ENCODE data around the gene JMJD8.

Gene JMJD8

DNA sequence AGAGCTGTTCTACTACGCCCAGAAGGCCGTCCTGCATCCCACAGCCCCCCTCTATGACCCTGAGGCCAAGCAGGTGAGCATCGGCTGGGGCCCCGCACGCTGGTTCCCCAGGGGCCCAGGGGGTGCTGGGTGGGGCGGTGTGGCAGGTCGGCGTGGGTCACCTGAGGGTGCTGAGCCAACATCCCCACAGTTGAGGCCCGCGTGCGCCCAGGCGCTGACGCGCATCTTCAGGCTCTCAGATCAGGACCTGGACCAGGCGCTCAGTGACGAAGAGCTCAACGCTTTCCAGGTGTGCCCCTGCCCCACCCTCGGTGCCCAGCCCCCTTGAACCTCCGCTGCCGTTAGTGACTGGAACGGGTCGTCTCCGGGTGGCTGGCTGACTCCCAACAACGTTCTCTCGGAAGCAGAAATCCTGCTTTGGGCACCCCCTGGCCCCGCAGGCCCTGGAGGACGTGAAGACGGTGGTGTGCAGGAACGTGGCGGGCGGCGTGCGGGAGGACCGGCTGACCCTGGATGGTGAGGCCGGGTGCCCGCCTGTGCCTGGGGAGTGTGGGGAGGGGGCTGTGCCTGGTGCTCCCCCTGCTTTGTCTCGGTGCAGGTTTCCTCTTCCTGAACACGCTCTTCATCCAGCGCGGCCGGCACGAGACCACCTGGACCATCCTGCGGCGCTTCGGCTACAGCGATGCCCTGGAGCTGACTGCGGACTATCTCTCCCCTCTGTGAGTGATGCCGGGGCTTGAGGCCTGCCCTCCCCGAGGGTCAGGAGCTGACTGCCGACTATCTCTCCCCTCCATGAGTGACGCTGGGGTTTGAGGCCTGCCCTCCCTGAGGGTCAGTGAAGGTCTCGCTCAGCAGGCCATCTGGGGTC is 13.4 kb downstream of the JMJD8 start:
- Histone ChIP-seq H3K36me3 (ENCODE audit: control insufficient read depth in 1 of 2, insufficient read depth in 2 of 2, low read length in 2 of 2) (peaks cover 4 to 47% of the 10 kb centered on the region in 2 donors), H3K4me1 (ENCODE audit: control insufficient read depth in 1 of 2, insufficient read depth in 2 of 2, low read length in 2 of 2) (peaks cover 3 to 29% of the 10 kb centered on the region in 2 donors), H3K4me3 (ENCODE audit: low read depth in 1 of 2, low read length in 2 of 2) (no peak overlapping the region), H3K27ac (ENCODE audit: low read length) (no peak overlapping the region), H3K9me3 (ENCODE audit: control insufficient read depth in 1 of 2, low read length in 2 of 2) (no peaks in the 10 kb centered on the region), H3K27me3 (ENCODE audit: low read depth, low read length) (no peaks in the 10 kb centered on the region)

DNA sequence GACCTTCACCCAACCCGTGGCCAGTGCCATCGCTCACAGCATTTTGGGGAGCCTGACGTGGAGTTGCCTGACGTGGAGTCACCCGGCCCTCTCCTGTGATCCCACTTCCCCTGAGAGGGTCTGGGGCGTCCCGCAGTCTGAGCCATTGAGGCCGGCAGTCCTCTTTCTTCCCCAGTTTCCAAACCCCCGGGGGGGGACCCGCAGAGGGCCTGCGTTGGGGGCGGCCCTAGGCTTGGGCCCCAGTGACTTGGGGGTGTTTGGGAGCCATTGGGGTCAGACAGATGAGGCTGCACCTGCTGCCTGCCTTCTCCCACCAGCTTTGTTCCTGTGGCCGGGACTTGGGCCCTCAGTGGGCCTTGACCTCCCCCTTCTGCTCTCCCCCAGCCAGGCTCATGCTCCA is 14.5 kb downstream of the JMJD8 start:
- H3K9me3 ChIP-seq (ENCODE audit: control insufficient read depth in 1 of 2, low read length in 2 of 2) = no peaks in the 10 kb centered on the region
- H3K4me3 ChIP-seq (ENCODE audit: low read depth in 1 of 2, low read length in 2 of 2) = no peak overlapping the region
- H3K27me3 ChIP-seq (ENCODE audit: low read depth, low read length) = no peaks in the 10 kb centered on the region
- no peak overlapping the region for H3K27ac ChIP-seq (ENCODE audit: low read length)
- H3K4me1 ChIP-seq (ENCODE audit: control insufficient read depth in 1 of 2, insufficient read depth in 2 of 2, low read length in 2 of 2) = peaks cover 3 to 20% of the 10 kb centered on the region in 2 donors
- H3K36me3 ChIP-seq (ENCODE audit: control insufficient read depth in 1 of 2, insufficient read depth in 2 of 2, low read length in 2 of 2) = peaks cover 4 to 47% of the 10 kb centered on the region in 2 donors

DNA sequence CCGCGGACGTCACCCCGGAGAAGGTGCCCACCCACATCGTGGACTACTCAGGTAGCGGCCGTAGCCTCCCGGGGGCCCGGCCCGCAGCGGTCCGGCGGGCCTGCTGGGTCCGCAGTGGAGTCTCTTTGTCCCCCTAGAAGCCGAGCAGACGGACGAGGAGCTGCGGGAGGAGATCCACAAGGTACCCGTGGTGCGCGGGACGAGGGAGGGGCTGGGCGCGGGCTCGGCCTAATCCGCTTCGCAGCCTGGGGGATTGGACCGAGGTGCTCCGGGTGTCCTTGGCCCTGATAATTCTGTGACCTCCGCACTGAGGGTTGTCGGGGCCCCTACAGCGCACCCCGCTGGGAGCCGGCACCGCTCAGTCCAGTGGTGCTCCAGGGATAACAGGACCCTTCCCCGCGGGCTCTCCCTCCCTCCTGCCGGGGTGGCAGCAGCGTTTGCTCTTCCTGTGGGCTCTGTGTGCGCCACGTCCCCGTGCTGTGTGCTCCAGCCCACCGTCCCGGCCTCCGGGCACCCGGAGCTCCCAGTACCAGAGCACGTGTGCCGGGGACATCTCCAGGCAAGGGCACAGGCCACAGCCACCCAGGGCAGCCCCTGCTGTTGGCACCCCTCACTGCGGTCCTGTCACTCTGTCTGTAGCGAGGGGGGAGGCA is 15.5 kb downstream of the JMJD8 start:
- Histone ChIP-seq H3K9me3 (ENCODE audit: control insufficient read depth in 1 of 2, low read length in 2 of 2) (no peaks in the 10 kb centered on the region), H3K27me3 (ENCODE audit: low read depth, low read length) (no peaks in the 10 kb centered on the region), H3K36me3 (ENCODE audit: control insufficient read depth in 1 of 2, insufficient read depth in 2 of 2, low read length in 2 of 2) (peaks cover 4 to 43% of the 10 kb centered on the region in 2 donors), H3K4me1 (ENCODE audit: control insufficient read depth in 1 of 2, insufficient read depth in 2 of 2, low read length in 2 of 2) (peaks cover 3 to 19% of the 10 kb centered on the region in 2 donors), H3K27ac (ENCODE audit: low read length) (no peak overlapping the region), H3K4me3 (ENCODE audit: low read depth in 1 of 2, low read length in 2 of 2) (peak overlapping the region; percentile 66 to 91)

DNA sequence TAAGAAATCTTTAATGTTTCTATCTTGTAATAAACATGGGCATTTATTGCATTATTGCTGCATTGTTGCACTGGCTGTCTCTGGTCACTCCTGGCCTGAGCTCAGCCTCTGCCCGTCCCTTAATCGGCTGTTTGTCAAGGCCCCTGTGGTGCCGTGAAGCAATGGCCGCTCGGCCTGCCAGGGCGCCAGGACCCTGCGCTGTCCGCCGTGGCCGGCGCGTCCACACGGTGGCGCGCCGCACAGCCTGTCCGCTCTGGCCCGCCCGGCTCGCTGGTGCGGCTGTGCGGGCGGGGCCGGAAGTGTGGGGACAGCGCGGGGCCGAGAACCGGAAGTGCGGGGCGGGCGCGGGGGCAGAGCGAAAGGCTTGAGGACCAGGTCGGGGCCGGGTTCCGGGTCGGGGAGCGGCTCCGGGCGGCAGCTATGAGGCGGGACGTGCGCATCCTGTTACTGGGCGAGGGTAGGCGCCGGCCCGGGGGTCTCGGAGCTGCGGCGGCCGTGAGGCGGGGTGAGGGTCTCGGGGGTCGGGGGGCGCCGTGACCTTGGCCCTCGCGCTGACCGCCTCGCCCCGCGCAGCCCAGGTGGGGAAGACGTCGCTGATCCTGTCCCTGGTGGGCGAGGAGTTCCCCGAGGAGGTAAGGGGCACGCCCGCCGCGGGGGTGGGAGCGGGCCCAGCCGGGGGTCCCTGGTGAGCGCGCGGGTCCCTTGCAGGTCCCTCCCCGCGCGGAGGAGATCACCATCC is 16.2 kb downstream of the JMJD8 start, which contains the start of gene RHOT2:
Gene RHOT2 (plus strand): TSS at position 353 of the 739 bp plus-strand sequence. CDS start 68 bp downstream, at position 421.
- Histone ChIP-seq H3K36me3 (ENCODE audit: control insufficient read depth in 1 of 2, insufficient read depth in 2 of 2, low read length in 2 of 2) (peaks cover 4 to 36% of the 10 kb centered on the region in 2 donors), H3K4me1 (ENCODE audit: control insufficient read depth in 1 of 2, insufficient read depth in 2 of 2, low read length in 2 of 2) (peaks cover 3 to 19% of the 10 kb centered on the region in 2 donors), H3K9me3 (ENCODE audit: control insufficient read depth in 1 of 2, low read length in 2 of 2) (no peaks in the 10 kb centered on the region), H3K27me3 (ENCODE audit: low read depth, low read length) (no peaks in the 10 kb centered on the region), H3K4me3 (ENCODE audit: low read depth in 1 of 2, low read length in 2 of 2) (peak within 1 kb of the TSS; percentile 66 to 91), H3K27ac (ENCODE audit: low read length) (no peak within 1 kb of the TSS)

DNA sequence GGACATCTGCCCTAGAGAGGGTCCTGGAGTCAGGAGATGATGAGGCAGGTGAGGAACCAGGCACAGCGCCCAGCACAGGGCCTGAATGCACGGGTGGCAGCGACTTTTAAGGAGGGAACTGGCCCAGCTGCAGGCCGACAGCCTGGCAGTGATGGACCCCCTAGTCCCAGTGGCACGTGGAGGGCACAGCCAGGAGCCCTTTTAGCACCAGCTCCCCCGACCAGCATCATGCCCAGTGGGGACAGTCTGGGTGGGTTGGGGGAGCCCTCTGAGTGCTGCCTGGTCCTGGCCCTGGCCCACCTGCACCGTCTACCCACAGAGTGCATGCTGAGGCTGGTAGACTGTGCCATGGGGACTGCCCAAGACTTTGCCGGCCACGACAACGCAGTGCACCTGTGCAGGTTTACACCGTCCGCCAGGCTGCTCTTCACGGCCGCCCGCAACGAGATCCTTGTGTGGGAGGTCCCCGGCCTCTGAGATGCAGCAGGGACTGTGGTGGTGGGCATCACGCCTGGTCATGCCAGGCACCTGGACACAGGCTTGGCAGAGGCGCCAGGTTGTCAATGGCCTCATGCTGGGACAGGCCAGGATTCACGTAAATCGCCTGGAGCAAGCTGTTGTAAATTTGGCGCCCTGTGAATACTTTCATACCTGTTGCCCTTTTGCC is 16.9 kb downstream of the JMJD8 start:
- Histone ChIP-seq H3K9me3 (ENCODE audit: control insufficient read depth in 1 of 2, low read length in 2 of 2) (no peaks in the 10 kb centered on the region), H3K36me3 (ENCODE audit: control insufficient read depth in 1 of 2, insufficient read depth in 2 of 2, low read length in 2 of 2) (peaks cover 0 to 29% of the 10 kb centered on the region in 2 donors), H3K4me1 (ENCODE audit: control insufficient read depth in 1 of 2, insufficient read depth in 2 of 2, low read length in 2 of 2) (peaks cover 3 to 19% of the 10 kb centered on the region in 2 donors), H3K27me3 (ENCODE audit: low read depth, low read length) (no peaks in the 10 kb centered on the region), H3K4me3 (ENCODE audit: low read depth in 1 of 2, low read length in 2 of 2) (peak overlapping the region; percentile 26 to 91), H3K27ac (ENCODE audit: low read length) (no peak overlapping the region)

DNA sequence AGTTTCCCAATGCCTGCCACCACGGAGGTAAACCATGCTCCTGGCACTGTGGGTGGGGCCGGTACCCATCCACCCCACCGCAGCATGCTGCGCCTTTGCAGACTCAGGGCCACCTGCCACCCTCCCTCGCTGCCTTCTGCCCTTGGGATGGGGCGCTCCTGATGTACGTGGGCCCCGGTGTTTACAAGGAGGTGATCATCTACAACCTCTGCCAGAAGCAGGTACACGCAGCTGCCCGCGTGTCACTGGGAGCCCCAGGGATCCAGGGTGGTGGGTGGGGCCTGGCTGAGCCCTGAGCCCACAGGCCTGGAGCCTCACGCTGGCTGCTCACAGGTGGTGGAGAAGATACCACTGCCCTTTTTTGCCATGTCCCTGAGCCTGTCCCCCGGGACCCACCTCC is 17.6 kb downstream of the JMJD8 start:
- H3K4me1 ChIP-seq (ENCODE audit: control insufficient read depth in 1 of 2, insufficient read depth in 2 of 2, low read length in 2 of 2) = peaks cover 3 to 19% of the 10 kb centered on the region in 2 donors
- H3K4me3 ChIP-seq (ENCODE audit: low read depth in 1 of 2, low read length in 2 of 2) = no peak overlapping the region
- peaks cover 0 to 22% of the 10 kb centered on the region in 2 donors for H3K36me3 ChIP-seq (ENCODE audit: control insufficient read depth in 1 of 2, insufficient read depth in 2 of 2, low read length in 2 of 2)
- H3K9me3 ChIP-seq (ENCODE audit: control insufficient read depth in 1 of 2, low read length in 2 of 2) = no peaks in the 10 kb centered on the region
- H3K27me3 ChIP-seq (ENCODE audit: low read depth, low read length) = no peaks in the 10 kb centered on the region
- H3K27ac ChIP-seq (ENCODE audit: low read length) = no peak overlapping the region

DNA sequence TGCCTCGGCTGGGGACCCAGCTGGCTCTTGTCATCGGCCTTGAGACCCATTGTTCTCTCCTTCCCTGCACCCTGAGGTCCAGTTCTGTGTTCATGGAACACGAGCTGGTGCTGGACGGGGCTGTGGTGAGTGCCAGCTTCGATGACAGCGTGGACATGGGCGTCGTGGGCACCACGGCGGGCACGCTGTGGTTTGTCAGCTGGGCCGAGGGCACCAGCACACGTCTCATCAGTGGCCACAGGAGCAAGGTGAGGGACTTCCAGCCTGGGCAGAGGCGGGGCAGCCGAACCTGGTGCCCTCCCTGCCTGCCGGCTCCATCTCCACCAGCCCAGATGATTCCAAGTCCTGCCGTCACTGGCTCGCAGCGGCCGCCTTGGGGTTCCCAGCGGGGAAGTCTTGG is 21.5 kb downstream of the JMJD8 start:
- Histone ChIP-seq H3K36me3 (ENCODE audit: control insufficient read depth in 1 of 2, insufficient read depth in 2 of 2, low read length in 2 of 2) (peaks cover 0 to 10% of the 10 kb centered on the region in 2 donors), H3K27me3 (ENCODE audit: low read depth, low read length) (no peaks in the 10 kb centered on the region), H3K27ac (ENCODE audit: low read length) (no peak overlapping the region), H3K4me1 (ENCODE audit: control insufficient read depth in 1 of 2, insufficient read depth in 2 of 2, low read length in 2 of 2) (peaks cover 0 to 18% of the 10 kb centered on the region in 2 donors), H3K9me3 (ENCODE audit: control insufficient read depth in 1 of 2, low read length in 2 of 2) (no peaks in the 10 kb centered on the region), H3K4me3 (ENCODE audit: low read depth in 1 of 2, low read length in 2 of 2) (no peak overlapping the region)

DNA sequence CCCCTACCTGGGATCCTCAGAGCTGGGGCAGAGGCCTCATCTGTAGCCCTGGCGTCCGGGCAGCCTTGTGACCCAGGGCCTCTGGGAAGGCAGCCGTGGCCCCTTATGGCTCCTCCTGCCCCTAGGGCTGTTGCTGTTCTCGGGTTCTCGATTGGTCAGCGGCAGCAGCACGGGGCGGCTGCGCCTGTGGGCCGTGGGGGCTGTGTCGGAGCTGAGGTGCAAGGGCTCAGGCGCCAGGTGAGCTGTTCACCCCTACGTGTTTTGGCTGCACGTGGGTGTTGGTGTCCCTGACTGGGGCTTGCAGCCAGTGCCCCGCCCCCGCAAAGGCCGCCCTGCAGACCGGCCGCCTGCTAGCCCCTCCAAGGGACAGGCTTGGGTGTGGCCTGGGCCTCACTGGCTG is 22.0 kb downstream of the JMJD8 start:
- H3K9me3 ChIP-seq (ENCODE audit: control insufficient read depth in 1 of 2, low read length in 2 of 2) = no peaks in the 10 kb centered on the region
- no peak overlapping the region for H3K4me3 ChIP-seq (ENCODE audit: low read depth in 1 of 2, low read length in 2 of 2)
- peaks cover 0 to 14% of the 10 kb centered on the region in 2 donors for H3K36me3 ChIP-seq (ENCODE audit: control insufficient read depth in 1 of 2, insufficient read depth in 2 of 2, low read length in 2 of 2)
- H3K27me3 ChIP-seq (ENCODE audit: low read depth, low read length) = no peaks in the 10 kb centered on the region
- H3K27ac ChIP-seq (ENCODE audit: low read length) = no peak overlapping the region
- H3K4me1 ChIP-seq (ENCODE audit: control insufficient read depth in 1 of 2, insufficient read depth in 2 of 2, low read length in 2 of 2) = peaks cover 0 to 14% of the 10 kb centered on the region in 2 donors

DNA sequence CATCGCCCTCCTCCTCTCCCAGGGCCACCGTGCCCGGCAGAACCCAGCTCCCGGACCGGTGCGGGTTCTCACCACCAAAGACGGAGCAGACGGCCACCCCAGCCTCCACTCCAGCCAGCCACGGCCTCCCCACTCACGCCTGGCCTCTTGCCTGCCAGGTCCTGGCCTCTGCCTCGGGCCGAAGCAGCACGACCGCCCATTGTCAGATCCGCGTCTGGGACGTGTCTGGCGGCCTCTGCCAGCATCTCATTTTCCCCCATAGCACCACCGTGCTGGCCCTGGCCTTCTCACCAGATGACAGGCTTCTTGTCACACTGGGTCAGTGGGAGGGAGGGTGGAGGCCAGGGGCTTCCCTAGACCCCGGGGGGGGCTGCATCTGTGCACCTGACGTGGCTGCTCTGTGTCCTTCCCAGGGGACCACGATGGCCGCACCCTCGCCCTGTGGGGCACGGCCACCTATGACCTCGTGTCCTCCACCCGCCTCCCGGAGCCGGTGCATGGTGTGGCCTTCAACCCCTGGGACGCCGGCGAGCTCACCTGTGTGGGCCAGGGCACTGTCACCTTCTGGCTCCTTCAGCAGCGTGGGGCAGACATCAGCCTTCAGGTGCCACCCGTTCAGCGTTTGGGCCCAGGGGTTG is 22.8 kb downstream of the JMJD8 start:
- Histone ChIP-seq H3K9me3 (ENCODE audit: control insufficient read depth in 1 of 2, low read length in 2 of 2) (no peaks in the 10 kb centered on the region), H3K27ac (ENCODE audit: low read length) (no peak overlapping the region), H3K36me3 (ENCODE audit: control insufficient read depth in 1 of 2, insufficient read depth in 2 of 2, low read length in 2 of 2) (peaks cover 0 to 14% of the 10 kb centered on the region in 2 donors), H3K4me3 (ENCODE audit: low read depth in 1 of 2, low read length in 2 of 2) (peak overlapping the region in 1 of 2 donors; percentile 35), H3K4me1 (ENCODE audit: control insufficient read depth in 1 of 2, insufficient read depth in 2 of 2, low read length in 2 of 2) (peaks cover 0 to 14% of the 10 kb centered on the region in 2 donors), H3K27me3 (ENCODE audit: low read depth, low read length) (no peaks in the 10 kb centered on the region)

DNA sequence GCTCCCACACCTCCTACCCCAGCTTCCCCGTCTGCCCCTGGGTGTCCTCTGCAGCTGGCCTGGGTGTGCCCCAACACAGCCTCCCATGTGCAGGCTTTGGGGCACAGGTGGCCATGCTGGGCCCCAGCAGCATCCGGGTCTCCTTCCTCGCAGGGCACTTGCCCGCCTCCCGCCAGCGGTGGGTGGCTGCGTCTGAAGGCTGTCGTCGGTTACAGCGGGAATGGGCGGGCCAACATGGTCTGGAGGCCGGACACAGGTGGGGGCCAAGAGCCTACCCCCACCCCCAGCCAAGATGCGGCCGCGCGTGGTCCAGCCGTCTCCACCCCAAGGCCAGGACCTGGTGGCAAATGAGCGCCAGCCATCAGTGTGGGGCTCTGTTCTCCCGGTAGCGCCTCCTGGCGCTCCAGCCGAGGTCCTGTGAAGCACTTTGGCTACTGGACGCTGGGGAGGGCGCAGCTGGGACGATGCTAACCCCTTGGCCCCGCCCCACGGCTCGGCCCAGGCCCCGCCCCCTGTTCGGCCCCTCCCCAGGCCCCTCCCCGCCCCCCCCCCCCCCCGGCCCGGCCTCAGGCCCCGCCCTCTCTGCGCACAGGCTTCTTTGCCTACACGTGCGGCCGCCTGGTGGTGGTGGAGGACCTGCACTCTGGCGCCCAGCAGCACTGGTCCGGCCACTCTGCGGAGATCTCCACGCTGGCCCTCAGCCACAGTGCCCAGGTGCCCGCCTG is 23.5 kb downstream of the JMJD8 start:
- Histone ChIP-seq H3K4me3 (ENCODE audit: low read depth in 1 of 2, low read length in 2 of 2) (peak overlapping the region in 1 of 2 donors; percentile 35), H3K36me3 (ENCODE audit: control insufficient read depth in 1 of 2, insufficient read depth in 2 of 2, low read length in 2 of 2) (peaks cover 0 to 20% of the 10 kb centered on the region in 2 donors), H3K4me1 (ENCODE audit: control insufficient read depth in 1 of 2, insufficient read depth in 2 of 2, low read length in 2 of 2) (peaks cover 0 to 14% of the 10 kb centered on the region in 2 donors), H3K9me3 (ENCODE audit: control insufficient read depth in 1 of 2, low read length in 2 of 2) (no peaks in the 10 kb centered on the region), H3K27me3 (ENCODE audit: low read depth, low read length) (no peaks in the 10 kb centered on the region), H3K27ac (ENCODE audit: low read length) (no peak overlapping the region)
